OCI-LY1 (cell line): ENCODE measurements around the gene BLID.

Experiments
- CTCF ChIP-seq: fragments of 200-600 bp; sonication (generic), shearing (Covaris generic); IDR thresholded peaks from 2 replicates; pipeline ENCODE4 v1.5.1; 2017; ENCODE audit warnings: mild to moderate bottlenecking, antibody characterized with exemption, low read length, moderate library complexity, mixed read lengths
- EZH2 ChIP-seq: fragments of 200-600 bp; sonication (generic), shearing (Covaris generic); IDR thresholded peaks from 2 replicates; pipeline ENCODE4 v1.8.0; 2017; ENCODE audit warnings: borderline replicate concordance, mixed run types, mild to moderate bottlenecking, antibody characterized with exemption, low read length, moderate library complexity, mixed read lengths

- no peak for TF ChIP-seq CTCF
- TF ChIP-seq EZH2 = no peak
These were observed 46.2 kb downstream of the BLID start for GRCh38 chr11:122069707-122070360.
